GM12872 (cell line): ENCODE data around the gene SOD2.

ENCODE experiments used
- TF ChIP-seq, protein P1 (sequence below): IDR thresholded peaks from 3 replicates; pipeline ENCODE4 v1.5.1; 2011; ENCODE audit warnings: low read depth, mild to moderate bottlenecking, low read length, moderate library complexity; ENCODE audit not compliant: insufficient read depth

The SOD2 gene

DNA sequence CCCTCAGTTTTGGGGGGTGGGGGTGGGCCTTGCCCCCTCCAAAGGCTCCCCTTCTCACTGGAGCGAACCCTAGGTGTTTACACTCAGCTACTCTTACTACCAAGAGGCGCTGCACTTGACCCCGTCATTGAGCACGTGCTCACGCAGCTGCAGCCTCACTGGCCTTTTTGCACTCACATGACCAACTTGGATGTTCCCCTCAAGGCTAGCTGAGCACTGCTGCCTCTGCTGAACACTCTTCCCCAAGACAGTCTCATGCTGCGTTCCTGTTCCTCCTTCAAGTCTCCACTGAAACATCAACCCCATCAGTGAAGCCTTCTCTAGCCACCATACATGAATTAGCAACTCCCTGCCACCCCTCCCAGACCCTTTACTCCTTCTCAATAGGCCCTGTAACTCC is 4.0 kb downstream of the SOD2 start:
- TF ChIP-seq, protein P1, sequence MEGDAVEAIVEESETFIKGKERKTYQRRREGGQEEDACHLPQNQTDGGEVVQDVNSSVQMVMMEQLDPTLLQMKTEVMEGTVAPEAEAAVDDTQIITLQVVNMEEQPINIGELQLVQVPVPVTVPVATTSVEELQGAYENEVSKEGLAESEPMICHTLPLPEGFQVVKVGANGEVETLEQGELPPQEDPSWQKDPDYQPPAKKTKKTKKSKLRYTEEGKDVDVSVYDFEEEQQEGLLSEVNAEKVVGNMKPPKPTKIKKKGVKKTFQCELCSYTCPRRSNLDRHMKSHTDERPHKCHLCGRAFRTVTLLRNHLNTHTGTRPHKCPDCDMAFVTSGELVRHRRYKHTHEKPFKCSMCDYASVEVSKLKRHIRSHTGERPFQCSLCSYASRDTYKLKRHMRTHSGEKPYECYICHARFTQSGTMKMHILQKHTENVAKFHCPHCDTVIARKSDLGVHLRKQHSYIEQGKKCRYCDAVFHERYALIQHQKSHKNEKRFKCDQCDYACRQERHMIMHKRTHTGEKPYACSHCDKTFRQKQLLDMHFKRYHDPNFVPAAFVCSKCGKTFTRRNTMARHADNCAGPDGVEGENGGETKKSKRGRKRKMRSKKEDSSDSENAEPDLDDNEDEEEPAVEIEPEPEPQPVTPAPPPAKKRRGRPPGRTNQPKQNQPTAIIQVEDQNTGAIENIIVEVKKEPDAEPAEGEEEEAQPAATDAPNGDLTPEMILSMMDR = no peak

DNA sequence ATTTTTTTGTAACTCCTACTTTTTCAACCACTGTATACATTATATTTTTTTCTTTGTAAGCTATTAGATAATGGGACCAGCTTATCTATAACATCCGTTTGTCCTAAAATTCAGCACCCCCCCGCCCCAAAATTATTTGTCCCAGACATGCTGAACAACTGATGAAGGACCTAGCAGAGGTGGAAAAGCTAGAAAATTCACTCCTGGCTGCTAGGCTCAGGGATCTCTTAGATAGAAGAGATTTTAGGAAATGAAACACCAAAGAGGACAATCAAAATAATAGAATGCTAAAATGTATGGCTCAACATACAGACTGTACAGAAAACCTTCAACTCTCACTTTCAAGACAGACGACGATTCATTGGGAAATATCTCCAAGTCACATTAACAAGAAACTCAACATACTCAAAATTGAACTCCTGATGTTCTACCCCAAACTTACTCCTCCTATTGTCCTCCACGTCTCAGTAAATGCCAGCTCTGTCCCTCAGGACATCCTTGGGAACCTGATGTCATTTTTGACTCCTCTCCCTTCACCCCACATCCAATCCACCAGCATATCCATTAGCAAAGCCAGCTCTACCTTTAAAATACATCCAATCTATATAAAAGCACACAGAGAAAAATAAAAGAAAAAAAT is 4.7 kb downstream of the SOD2 start:
- TF ChIP-seq, protein P1 = no peak

DNA sequence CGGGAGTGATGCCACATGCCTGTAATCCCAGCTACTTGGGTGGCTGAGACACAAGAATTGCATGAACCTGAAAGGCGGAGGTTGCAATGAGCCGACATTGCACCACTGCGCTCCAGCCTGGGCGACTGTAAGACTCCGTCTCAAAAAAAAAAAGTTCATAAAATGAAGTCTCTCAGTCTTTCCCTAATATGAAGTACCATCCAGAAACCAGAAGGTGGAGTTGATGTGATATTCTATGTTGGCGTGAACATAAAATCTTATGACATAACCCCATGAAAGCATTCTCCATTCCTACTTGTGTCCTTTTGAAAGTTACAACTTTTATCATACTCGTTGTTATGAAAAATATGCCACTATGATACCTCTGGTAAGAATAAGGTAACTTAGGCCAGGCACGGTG is 5.7 kb downstream of the SOD2 start:
- TF ChIP-seq, protein P1 = no peak

DNA sequence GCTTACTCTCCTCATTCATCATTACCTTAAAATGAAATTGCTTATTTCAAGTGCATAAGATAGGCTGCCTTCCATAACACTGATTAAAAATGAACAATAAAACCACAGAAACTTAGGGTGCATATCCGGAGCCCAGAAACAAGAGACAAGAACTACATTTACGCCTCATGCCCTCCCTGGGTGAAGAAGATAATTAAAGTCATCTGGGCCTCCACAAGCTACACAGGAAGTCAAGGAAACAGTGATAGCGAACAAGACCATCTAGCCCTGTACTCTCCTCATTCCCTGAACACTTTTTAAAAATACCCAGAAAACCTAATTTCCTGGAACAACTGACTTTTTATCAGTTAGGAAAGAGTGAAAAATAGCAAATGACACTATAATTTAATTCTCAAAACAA is 6.3 kb downstream of the SOD2 start:
- TF ChIP-seq, protein P1 = no peak

DNA sequence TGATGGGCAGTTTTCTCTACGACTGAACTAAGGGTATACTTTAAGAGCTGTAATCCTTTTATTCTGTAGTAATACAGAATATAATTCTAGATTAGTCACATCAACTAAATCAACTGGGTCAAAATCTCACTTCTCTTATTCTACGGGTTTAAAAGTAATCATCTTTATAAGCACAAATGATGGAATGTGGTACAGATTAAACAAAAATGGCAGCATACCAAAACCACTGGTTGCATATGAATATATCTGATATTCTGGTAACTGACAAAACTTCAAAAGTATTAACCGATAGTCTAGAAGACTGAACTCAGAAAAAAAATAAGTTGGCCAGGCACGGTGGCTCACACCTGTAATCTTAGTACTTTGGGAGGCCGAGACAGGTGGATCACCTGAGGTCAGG is 7.0 kb downstream of the SOD2 start:
- TF ChIP-seq, protein P1 = no peak

DNA sequence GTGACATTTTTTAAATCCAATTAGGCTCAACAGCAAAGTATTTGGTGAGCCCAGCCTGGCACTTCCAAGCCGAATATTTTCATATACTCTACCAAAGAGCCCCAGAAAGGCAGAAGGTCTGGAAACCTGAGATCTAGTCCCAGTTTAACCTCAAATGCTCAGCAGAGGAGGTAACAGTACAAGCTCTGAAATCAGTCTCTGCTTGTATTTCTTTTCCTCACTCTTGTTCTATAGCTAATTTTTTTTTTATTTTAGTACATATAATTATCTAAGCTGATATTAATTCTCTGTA is 9.1 kb downstream of the SOD2 start:
- TF ChIP-seq, protein P1 = no peak

DNA sequence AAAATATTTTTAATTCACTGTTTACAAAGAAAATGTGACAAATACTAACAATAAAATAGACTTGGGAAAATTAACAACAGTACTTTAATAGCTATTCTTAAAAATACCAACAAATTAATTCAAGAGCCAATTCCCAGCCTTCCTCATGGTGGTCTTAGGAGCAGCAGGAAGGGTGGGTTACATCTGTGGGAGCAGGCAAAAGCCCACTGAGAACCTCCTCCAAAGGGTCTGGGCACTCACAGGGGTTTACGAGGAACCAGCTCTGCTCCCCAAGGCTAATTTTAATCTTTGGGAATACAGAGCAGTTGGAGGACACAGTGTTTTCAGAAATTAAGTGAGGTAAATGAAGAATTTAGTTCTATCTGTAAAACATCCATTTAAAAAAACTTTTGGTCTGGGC is 10.2 kb downstream of the SOD2 start:
- TF ChIP-seq, protein P1 = no peak

DNA sequence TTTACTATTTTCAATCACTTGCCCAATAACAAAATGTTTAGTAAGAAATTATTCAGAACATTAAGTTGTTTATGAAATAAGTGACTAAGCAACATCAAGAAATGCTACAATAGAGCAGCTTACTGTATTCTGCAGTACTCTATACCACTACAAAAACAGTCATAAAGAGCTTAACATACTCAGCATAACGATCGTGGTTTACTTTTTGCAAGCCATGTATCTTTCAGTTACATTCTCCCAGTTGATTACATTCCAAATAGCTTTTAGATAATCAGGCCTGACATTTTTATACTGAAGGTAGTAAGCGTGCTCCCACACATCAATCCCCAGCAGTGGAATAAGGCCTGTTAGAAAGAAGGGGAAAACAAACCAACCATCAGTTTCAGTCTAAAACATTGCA is 10.7 kb downstream of the SOD2 start:
- TF ChIP-seq, protein P1 = no peak
